DND-41 (cell line): Measurements from ENCODE around the gene GLYATL2.

Experiments used
- ATAC-seq: fragments of 200-7000 bp; cut with Tn5 transposase; 3 replicates; pipeline ENCODE4 v1.9.1; 2021; ENCODE audit warnings: low read depth; ENCODE audit not compliant: insufficient read depth
- DNase-seq: peaks from one replicate; pipeline ENCODE4 v3.0.0-alpha.2; 2020
- H2AFZ ChIP-seq: 2 replicates; pipeline ENCODE4 v1.6.0; 2012; ENCODE audit warnings: low read depth, low read length
- H3K27ac ChIP-seq: 2 replicates; pipeline ENCODE4 v1.5.1; 2012; ENCODE audit warnings: low read length, inconsistent platforms
- H3K27me3 ChIP-seq: fragments of 200-600 bp; sonication (generic); 2 replicates; pipeline ENCODE4 v1.6.0; 2012; ENCODE audit warnings: low read length, mild to moderate bottlenecking, inconsistent platforms; ENCODE audit not compliant: insufficient read depth, poor library complexity
- H3K36me3 ChIP-seq: 2 replicates; pipeline ENCODE4 v1.5.1; 2012; ENCODE audit warnings: low read length, inconsistent platforms; ENCODE audit not compliant: insufficient read depth
- H3K4me1 ChIP-seq: 2 replicates; pipeline ENCODE4 v1.5.1; 2012; ENCODE audit warnings: mild to moderate bottlenecking, low read length; ENCODE audit not compliant: insufficient read depth
- H3K4me2 ChIP-seq: 2 replicates; pipeline ENCODE4 v1.6.0; 2012; ENCODE audit warnings: mild to moderate bottlenecking, moderate library complexity, low read length, inconsistent platforms; ENCODE audit not compliant: insufficient read depth
- H3K4me3 ChIP-seq, 2 experiments: fragments of 200-600 bp in 1 of 2; shearing (Covaris generic) in 1 of 2; 2 replicates each; pipeline ENCODE4 v1.5.1; 2012 to 2016; ENCODE audit warnings: inconsistent platforms in 2 of 2, low read length in 2 of 2, mild to moderate bottlenecking in 2 of 2, low read depth in 1 of 2, moderate library complexity in 1 of 2
- H3K79me2 ChIP-seq: 2 replicates; pipeline ENCODE4 v1.6.0; 2012; ENCODE audit warnings: low read length, inconsistent platforms; ENCODE audit not compliant: insufficient read depth
- H3K9ac ChIP-seq: 2 replicates; pipeline ENCODE4 v1.6.0; 2012; ENCODE audit warnings: low read depth, mild to moderate bottlenecking, inconsistent platforms, low read length, moderate library complexity
- H3K9me3 ChIP-seq: 2 replicates; pipeline ENCODE4 v1.5.1; 2012; ENCODE audit warnings: low read length, moderate library complexity, mild to moderate bottlenecking, inconsistent platforms; ENCODE audit not compliant: insufficient read depth, severe bottlenecking
- H4K20me1 ChIP-seq: 2 replicates; pipeline ENCODE4 v1.6.0; 2012; ENCODE audit warnings: low read length; ENCODE audit not compliant: insufficient read depth
- EZH2 ChIP-seq: IDR thresholded peaks from 3 replicates; pipeline ENCODE4 v1.6.1; 2012; ENCODE audit warnings: borderline replicate concordance, low read depth, mild to moderate bottlenecking, moderate library complexity, low read length, inconsistent platforms; ENCODE audit not compliant: severe bottlenecking
- TF ChIP-seq, protein P1 (sequence below): IDR thresholded peaks from 2 replicates; pipeline ENCODE4 v1.5.1; 2012; ENCODE audit warnings: borderline replicate concordance, low read length, moderate library complexity, mild to moderate bottlenecking; ENCODE audit not compliant: poor library complexity, severe bottlenecking; ENCODE audit errors: extremely low read depth

Gene GLYATL2

DNA sequence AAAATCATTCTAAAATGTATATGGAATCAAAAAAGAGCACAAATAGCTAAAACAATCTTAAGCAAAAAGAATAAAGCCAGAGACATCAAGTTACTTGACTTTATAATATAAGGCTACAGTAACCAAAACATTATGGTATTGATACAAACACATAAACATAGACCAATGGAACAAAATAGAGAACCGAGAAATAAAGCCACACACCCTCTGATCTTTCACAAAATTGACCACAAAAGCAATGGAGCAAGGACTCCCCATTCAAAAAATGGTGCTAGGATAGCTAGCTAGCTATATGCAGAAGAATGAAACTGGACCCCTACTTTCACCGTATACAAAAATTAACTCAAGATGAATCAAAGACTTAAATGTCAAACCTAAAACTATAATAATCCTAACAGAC lies 43.2 kb downstream of the GLYATL2 start:
- no peaks in the 10 kb centered on the region for H3K36me3 ChIP-seq

DNA sequence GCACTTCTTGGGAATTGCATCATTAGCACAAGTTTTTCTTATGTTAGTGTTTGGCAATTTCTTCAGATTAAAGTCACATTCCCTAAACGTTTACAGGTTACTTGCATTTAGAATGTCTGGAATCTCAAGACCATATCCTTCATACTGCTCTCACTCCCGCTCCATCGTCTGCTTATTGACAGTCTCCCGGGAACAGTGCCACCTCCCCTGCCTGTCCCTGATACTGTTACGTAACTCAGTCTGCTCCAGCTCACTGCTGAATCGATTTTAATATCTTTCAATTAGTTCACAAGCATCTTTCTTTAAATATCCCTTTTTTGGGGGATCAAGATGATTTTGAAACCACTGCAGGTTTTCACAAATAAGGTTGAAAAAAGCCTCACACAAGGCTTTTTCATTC lies 48.2 kb downstream of the GLYATL2 start:
- TF ChIP-seq EZH2: no peak
- TF ChIP-seq, protein P1, sequence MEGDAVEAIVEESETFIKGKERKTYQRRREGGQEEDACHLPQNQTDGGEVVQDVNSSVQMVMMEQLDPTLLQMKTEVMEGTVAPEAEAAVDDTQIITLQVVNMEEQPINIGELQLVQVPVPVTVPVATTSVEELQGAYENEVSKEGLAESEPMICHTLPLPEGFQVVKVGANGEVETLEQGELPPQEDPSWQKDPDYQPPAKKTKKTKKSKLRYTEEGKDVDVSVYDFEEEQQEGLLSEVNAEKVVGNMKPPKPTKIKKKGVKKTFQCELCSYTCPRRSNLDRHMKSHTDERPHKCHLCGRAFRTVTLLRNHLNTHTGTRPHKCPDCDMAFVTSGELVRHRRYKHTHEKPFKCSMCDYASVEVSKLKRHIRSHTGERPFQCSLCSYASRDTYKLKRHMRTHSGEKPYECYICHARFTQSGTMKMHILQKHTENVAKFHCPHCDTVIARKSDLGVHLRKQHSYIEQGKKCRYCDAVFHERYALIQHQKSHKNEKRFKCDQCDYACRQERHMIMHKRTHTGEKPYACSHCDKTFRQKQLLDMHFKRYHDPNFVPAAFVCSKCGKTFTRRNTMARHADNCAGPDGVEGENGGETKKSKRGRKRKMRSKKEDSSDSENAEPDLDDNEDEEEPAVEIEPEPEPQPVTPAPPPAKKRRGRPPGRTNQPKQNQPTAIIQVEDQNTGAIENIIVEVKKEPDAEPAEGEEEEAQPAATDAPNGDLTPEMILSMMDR: no peak
- no peak overlapping the region for H2AFZ ChIP-seq
- no peak for DNase-seq
- peaks cover 4% of the 10 kb centered on the region for H3K9me3 ChIP-seq
- H3K4me2 ChIP-seq: no peak overlapping the region
- H3K4me3 ChIP-seq: no peak overlapping the region
- H3K79me2 ChIP-seq: no peaks in the 10 kb centered on the region
- no peaks in the 10 kb centered on the region for H4K20me1 ChIP-seq
- no peak for ATAC-seq
- no peaks in the 10 kb centered on the region for H3K4me1 ChIP-seq
- H3K27me3 ChIP-seq: no peaks in the 10 kb centered on the region
- H3K9ac ChIP-seq: no peak overlapping the region
- no peak overlapping the region for H3K27ac ChIP-seq
- no peaks in the 10 kb centered on the region for H3K36me3 ChIP-seq

More for the DNA sequence above, 43.2 kb downstream of the GLYATL2 start:
- Histone ChIP-seq H3K27me3 (no peaks in the 10 kb centered on the region), H3K9ac (no peak overlapping the region), H3K9me3 (no peaks in the 10 kb centered on the region), H4K20me1 (no peaks in the 10 kb centered on the region), H3K79me2 (no peaks in the 10 kb centered on the region), H3K27ac (no peak overlapping the region), H2AFZ (no peak overlapping the region), H3K4me3 (no peak overlapping the region), H3K4me1 (no peaks in the 10 kb centered on the region), H3K4me2 (no peak overlapping the region)
- DNase-seq (no peak), ATAC-seq (no peak)
- TF ChIP-seq, protein P1: no peak
- no peak for TF ChIP-seq EZH2

DNA sequence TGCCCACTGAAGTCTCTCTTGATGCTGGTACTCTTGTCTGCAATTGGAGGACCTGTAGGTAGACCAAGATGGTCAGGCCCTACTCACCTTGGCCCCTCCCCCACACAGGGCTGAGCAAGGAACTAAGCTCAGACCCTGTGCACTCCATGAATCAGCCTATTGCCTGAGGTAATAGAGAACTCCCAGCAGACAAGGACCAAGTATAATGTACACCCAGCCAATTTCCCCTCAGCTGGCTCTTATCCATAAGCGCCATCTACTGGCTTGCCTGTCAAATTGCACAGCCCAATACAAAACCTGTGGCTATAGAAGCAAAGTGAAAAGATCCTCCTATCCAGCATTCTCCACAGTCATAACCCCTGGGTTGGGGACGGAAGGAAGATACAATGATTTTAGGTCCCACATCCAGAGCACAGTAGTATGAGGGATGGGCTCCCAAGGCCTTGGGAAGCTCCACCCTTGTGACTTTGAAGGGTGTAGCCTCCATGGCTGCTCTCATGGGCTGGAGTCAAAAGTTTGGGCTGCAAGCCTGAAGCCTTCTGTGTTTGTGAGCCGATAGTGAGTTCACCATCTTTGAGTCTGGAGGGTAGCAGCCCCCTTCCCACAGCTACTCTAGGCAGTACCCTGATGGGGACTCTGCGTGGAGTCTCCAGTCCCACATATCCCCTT lies 56.0 kb downstream of the GLYATL2 start:
- Histone ChIP-seq H3K27me3 (no peaks in the 10 kb centered on the region), H3K79me2 (no peaks in the 10 kb centered on the region), H3K9me3 (peaks cover 4% of the 10 kb centered on the region), H3K27ac (no peak overlapping the region), H4K20me1 (no peaks in the 10 kb centered on the region; the same call in 1 of the 2 replicates), H3K4me2 (no peak overlapping the region), H3K36me3 (no peaks in the 10 kb centered on the region), H3K9ac (no peak overlapping the region), H3K4me3 (no peak overlapping the region), H3K4me1 (no peaks in the 10 kb centered on the region), H2AFZ (no peak overlapping the region)
- DNase-seq: peak; percentile 30
- ATAC-seq: peak; percentile 83
- no peak for TF ChIP-seq EZH2
- TF ChIP-seq, protein P1: peak; percentile 90
